Brain pericyte (primary cell): ENCODE measurements around the gene ESPN.
"Not testable (repeated sequence)": the region's sequence is repeated elsewhere in the genome, so short reads cannot be mapped to it uniquely, and the experiment has no call there.

Experiments used
- DNase-seq: peaks from one replicate; pipeline ENCODE4 v3.0.0-alpha.2; 2012; ENCODE audit warnings: low read depth, low spot score

Gene ESPN

DNA sequence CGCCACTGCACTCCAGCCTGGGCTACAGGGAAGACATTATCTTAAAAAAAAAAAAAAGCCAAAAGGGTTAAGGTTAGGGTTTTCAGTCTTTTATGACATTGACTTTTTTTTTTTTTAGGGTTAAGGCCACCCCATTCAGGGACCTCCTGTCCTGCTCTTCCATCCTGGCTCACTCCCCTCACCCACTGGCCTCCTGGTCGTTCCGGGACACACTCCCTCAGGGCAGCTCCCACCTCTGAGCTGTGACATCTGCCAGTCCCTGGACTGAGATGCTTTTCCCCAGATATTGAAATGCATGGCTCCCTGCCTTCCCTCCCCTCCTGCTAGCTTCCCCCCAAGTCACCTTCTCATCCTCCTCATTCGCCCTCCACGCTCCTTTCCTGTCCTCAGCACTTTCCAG lies 57.2 kb downstream of the ESPN start:
- no peak for DNase-seq

DNA sequence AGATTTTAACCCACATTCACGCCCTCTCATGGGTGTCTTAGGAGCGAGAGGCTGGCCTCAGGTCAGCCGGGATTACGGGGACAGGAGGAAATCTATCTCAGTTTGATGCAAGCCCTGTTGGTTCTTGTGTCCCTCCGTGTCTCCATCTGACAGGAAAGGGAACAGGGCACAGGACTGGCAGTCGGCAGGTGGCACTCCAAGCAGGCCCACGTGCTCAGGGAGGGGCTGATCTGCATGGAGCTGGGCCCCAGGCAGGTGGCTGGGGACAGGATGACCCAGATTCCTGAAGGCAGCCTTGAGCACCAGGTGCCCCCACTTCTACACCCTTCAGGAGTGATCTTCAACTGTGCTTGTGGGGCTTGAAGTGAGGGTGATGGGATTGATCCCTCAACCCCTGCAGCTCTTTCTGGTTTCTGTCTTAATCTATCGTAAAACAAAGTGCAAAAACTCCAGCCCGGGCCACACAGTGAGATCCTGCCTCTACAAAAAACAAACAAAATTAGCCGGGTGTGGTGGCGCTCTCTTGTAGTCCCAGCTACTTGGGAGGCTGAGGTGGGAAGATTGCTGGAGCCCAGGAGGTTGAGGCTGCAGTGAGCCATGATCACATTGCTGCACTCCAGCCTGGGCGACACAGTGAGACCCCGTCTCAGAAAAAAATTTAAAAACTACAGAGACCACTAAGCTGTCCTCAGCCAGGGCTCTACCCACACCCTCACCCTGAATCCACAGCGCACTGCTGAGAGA lies 58.6 kb downstream of the ESPN start:
- no peak for DNase-seq

- DNase-seq: no peak
Measured at GRCh38 chr1:6483761-6484117, 59.2 kb downstream of the ESPN start.

DNA sequence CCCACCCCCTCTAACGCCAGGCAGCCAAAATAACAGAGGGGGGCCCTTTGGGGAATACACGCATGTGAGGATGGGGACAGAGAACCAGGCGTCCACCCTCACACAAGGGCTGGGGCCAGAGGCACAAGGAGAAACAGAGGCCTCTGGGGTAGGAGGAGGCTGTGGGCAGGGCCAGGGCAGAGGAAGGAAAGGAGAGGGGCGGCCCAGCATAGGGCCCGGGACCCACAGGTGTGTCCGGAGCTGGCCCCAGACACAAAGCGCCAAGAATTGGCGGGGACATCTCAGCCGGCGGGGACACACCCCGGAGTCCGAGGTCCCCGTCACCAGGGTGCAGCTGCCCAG lies 60.2 kb downstream of the ESPN start:
- DNase-seq: no peak

DNA sequence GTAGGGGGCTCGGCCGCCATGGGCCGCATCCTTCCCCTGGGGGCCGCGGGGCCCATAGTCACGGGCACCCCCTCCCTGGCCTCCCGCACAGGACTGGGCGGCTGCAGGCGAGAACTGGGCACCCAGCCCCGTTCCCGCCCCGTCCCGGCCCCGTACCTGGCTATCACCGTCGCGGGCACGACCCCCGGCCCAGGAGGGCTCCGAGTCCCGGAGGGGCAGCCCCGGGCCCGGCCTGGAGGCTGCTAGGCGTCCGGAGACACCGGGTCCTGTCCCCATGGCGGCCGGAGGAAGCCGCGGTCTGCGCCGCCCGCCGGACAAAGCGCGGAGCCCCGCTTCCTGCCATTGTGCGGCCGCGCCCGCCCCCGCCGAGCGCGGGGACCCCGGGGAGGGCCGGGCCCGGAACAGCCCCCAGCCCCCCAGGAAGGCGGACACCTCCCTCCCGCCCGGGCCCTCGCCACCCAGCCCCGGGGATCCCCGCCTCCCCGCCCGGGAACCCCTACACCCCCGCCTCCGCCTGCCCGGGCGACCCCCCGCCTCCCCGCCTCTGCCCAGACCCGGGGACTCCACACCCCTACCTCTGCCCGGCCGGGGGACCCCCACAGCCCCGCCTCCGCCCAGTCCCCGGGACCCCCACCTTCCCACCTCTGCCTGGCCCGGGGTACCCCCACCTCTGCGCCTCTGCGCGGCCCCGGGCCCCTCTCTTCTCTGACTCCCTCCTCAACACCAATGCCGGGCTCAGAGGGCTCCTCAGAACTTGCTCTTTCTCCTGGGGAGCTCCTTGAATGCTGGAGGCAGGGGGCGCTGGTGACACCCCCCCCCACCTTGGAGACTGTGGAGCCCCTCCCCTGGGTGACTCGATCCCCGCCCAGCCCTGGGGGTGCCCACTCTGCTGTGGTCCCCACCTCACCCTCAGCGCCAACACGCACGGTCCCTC lies 60.9 kb downstream of the ESPN start:
- no peak for DNase-seq

- no peak for DNase-seq
Measured at GRCh38 chr1:6486433-6487011, 61.9 kb downstream of the ESPN start.

DNA sequence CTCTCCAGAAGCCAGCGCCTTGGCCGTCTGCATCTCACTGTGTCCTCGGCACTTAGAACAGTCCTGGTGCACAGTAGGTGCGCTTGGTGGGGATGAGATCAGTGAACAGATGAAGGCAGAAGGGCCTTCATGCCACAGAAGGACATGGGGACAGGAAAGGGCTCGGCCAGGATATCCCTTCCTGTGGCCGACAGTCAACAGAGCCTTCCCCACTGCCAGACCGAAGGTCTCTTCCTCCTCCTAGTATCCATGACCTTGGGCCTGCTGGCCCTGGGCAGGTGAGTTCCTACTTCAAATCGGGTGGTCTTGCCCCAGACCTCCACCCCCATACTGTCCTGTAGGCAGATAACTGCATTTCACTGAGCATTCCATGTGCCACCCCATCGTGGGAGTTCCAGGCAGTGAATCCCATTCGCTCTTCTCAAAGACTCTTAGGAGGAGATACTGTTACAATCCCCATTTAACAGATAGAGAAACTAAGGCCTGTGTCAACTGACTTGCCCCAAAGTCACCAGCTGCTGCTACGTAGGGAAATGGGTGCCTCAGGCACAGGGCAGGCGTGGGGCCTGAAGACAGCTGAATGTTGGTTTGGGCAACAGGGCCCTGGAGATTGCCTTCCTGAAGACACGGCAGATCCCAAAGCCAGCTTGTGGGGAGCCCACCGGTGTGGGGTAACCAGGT lies 63.4 kb downstream of the ESPN start:
- DNase-seq: no peak

DNA sequence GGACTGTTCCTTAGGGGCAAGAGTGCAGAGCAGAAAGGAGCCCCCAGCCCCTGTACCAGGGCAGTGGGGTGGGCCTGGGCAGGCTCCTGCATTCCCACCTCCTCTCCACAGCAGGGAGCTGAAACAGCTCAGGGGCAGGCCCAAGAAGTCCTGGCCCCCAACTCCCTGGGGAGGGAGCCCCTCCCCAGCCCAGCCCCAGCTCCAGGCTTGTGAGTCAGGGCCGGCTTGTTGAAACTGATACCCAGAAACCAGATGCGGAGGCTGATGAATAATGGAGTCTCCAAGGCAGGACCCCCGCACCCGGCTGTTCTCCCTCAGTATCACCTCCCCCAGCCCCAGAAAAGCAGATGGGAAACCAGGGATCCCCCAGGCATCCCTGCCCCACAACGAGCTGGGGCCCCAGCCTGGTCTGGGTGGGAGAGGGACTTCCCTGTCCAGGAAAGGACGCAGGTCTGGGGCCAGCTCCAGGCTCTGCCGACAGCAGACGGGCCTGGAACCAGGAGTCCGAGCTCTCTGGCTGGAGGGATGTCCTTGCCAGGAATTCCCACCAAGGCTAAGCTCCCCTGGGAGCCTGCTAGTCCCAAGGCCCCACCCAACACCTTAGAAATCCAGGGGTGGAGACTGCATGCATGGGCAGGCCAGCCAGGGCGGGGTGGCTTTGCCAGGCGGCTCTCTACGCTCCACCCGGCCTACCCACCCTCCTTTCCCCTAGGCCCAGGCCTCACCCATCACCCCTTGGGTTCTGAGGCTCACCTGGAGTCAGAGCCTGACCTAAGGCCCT lies 64.2 kb downstream of the ESPN start:
- no peak for DNase-seq

DNA sequence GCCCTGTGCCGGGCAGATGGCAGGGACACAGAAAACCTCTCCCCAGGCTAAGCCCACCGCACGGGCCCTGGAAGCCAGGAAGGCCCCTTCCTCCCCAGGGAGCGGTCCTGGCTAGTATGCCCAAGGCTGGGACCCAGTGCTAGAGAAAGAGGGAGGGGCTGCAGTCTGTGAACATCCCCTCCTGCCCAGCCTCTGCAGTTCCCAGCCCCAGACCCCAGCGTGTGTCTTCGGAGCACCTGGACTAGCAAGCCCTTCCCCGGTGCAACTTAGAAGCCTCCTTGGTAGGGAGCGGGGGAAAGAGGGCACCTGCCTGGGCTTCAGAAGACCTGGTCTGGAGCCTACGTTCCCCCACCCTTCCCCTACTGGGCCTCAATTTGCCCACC lies 64.8 kb downstream of the ESPN start:
- no peak for DNase-seq

DNA sequence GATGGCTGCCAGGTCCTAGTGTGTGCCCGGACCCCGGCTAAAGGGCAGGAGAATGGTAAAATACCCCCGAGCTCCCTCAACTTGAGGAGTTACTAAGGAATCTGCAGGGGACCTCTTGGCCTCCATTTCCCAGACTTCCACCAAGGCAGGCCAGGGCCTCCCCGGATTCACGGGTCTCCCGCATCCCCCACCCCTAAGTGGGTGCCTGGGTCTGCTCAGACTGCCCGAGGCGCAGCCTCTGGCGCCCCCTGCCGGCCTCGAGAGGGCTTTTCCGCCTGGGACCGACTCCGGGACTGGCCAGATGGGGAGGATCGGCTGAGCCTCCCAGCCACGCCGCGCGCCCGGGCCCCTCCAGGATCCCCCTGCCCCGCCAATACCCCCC lies 65.2 kb downstream of the ESPN start:
- no peak for DNase-seq

- no peak for DNase-seq
Measured at GRCh38 chr1:6490181-6491080, 65.9 kb downstream of the ESPN start.

- DNase-seq: no peak
Measured at GRCh38 chr1:6491081-6491449, 66.5 kb downstream of the ESPN start.

GRCh38 chr1:6491480-6491962 lies 66.9 kb downstream of the ESPN start, which contains the start of gene PLEKHG5:
Gene PLEKHG5 (minus strand): TSS chr1:6491667. CDS start chr1:6477571, 14,096 bp downstream.
- DNase-seq: no peak

DNA sequence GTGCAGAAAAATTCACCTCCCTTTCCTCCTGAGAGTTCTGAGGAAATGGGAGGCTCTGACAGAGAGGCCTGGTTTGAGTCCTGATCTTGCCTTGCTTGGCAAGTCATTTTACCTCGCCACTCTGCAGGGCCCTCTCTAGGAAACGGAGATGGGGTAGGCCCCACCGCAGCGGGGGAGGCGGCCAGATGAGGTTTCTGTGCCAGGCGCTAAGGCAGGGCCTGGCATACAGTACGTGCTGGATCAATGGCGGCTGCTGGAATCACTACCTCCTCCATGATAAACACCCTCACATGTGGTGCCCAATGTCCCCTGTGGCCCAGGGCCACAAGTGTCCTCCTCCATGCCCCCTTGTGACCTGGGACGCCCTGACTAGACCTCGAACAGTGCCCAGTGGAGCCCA lies 67.4 kb downstream of the ESPN start:
- DNase-seq: no peak

DNA sequence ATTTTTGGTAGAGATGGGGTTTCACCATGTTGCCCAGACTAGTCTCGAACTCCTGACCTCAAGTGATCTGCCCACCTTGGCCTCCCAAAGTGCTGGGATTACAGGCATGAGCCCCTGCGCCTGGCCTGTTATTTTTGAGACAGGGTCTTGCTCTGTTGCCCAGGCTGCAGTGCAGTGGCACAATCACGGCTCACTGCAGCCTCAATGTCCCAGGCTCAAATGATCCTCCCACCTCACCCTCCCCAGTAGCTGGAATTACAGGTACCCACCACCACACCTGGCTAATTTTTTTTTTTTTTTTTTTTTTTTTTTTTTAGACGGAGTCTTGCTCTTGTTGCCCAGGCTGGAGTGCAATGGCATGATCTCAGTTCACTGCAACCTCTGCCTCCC lies 69.3 kb downstream of the ESPN start:
- not testable (repeated sequence) for DNase-seq

- no peak for DNase-seq
Measured at GRCh38 chr1:6494627-6495026, 70.1 kb downstream of the ESPN start.

- DNase-seq: no peak
Measured at GRCh38 chr1:6495041-6495441, 70.5 kb downstream of the ESPN start.

DNA sequence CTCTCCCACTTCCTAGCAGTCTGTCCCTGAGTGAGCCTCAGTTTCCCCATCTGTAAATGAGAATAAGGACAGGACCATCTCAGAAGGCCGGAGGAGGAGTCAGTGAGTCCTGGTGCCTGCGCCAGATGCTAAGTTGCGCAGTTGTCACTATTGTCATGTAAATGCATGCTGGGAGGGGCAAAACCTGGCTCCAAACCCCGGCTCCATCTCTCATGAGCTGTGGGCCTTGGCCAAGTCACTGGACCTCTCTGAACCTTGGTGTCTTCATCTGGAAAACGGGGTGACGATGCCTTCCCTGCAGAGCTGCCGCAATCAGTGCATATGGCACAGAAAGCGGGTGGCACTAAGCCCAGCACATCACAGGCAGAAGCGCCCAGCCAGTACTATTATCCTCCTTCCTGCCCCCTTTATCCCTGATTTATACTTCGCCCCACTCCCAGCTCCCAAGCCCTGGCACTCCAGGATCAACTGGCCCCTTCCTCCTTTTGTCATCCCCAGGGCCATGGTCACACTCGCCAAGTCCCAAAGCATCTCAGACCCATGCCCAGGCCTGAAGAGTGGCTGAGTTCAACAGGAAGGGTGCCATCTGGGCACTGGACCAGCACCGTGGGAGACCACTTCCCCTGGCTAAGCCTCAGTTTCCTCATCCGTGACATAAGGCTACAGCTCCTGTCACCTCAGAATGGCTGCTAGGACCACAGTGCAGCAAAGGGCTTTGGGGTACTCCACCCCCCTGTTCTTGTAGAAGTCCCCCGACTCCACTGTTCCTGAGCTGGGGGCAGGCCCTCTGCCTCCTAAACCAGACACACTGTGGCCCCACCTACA lies 71.2 kb downstream of the ESPN start:
- no peak for DNase-seq

DNA sequence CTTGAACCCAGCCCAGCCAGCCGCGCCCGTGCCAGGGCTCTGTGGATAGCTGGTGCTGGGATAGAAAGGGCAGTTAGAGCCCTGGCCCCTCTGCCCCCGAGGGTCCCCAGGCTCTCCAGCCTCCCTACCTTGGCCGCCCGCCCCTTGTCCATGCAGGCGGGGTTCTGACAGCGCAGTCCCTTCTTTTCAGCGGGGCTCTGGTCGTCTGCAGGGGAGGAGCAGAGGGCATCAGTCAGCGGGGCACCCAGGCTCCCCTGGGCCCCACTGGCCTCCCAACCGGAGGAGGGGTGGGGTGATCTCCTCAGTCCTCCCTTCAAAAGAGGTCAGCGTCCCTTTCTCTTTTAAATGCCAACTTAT lies 71.8 kb downstream of the ESPN start:
- DNase-seq: no peak

- no peak for DNase-seq
Measured at GRCh38 chr1:6496890-6497214, 72.3 kb downstream of the ESPN start.
